ENCODE measurements around the gene BIN2. TPM values are rescaled to one million over a fixed set of nuclear protein-coding genes. Genes with fewer than 3 reads are reported as not detected.

BIN2 gene
- total RNA-seq, 1 experiment from 2014 or later = not detected

DNA sequence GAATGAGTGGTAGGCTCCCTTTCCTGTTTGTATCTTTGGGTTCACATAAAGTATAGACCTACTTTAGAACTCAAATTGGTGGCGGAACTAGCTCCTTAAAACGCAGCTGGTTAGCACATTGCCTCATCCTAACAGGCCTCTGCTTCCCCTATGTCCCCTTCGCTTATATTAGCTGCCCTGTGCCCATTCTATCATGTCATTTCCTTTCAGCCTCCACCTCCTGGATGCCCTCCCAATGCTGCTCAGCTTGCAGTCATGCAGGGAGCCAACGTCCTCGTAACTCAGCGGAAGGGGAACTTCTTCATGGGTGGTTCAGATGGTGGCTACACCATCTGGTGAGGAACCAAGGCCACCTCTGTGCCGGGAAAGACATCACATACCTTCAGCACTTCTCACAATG lies 81.9 kb downstream of the BIN2 start:
- Histone ChIP-seq H3K9me3 (ENCODE audit: insufficient read depth, low read depth) (no peaks in the 10 kb centered on the region), H3K4me3 (no peak overlapping the region), H4K20me1 (ENCODE audit: insufficient read depth) (peaks cover 12% of the 10 kb centered on the region), H3K9me2 (ENCODE audit: insufficient read depth) (no peaks in the 10 kb centered on the region), H3K36me3 (ENCODE audit: low read depth) (peaks cover 17% of the 10 kb centered on the region), H3K79me2 (ENCODE audit: low read depth) (peaks cover 17% of the 10 kb centered on the region), H3K4me2 (no peak overlapping the region), H3F3A (ENCODE audit: insufficient read depth, low read depth) (peaks cover 50% of the 10 kb centered on the region), H2AFZ (no peak overlapping the region), H3K4me1 (replicated peaks; ENCODE audit: insufficient read depth) (peaks cover 20% of the 10 kb centered on the region), H3K27ac (no peak overlapping the region), H3K27me3 (ENCODE audit: insufficient read depth, low read depth) (no peaks in the 10 kb centered on the region)
- ChIA-PET POLR2A (ENCODE audit: unreplicated experiment) (no interaction called here), CTCF (interaction anchor here (0.6 kb wide), 1 partner anchor 18 kb away, joined by 10 read pairs; no protein-coding TSS in a partner anchor)
- intact Hi-C loops (cut with micrococcal nuclease; ENCODE audit: unreplicated experiment) = loop anchor here (10.0 kb wide), 1 partner anchor 477 kb away; the partner anchor contains the start of gene ATF1
- no peak for TF ChIP-seq EZH2 (IDR thresholded peaks at IDR 0.05; ENCODE audit: low read depth)
- TF ChIP-seq, protein P1, sequence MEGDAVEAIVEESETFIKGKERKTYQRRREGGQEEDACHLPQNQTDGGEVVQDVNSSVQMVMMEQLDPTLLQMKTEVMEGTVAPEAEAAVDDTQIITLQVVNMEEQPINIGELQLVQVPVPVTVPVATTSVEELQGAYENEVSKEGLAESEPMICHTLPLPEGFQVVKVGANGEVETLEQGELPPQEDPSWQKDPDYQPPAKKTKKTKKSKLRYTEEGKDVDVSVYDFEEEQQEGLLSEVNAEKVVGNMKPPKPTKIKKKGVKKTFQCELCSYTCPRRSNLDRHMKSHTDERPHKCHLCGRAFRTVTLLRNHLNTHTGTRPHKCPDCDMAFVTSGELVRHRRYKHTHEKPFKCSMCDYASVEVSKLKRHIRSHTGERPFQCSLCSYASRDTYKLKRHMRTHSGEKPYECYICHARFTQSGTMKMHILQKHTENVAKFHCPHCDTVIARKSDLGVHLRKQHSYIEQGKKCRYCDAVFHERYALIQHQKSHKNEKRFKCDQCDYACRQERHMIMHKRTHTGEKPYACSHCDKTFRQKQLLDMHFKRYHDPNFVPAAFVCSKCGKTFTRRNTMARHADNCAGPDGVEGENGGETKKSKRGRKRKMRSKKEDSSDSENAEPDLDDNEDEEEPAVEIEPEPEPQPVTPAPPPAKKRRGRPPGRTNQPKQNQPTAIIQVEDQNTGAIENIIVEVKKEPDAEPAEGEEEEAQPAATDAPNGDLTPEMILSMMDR (conservative IDR thresholded peaks at IDR 0.05) = no peak
- no peak for DNase-seq
- no TSS peak for BruUV-seq (replicated peaks)

DNA sequence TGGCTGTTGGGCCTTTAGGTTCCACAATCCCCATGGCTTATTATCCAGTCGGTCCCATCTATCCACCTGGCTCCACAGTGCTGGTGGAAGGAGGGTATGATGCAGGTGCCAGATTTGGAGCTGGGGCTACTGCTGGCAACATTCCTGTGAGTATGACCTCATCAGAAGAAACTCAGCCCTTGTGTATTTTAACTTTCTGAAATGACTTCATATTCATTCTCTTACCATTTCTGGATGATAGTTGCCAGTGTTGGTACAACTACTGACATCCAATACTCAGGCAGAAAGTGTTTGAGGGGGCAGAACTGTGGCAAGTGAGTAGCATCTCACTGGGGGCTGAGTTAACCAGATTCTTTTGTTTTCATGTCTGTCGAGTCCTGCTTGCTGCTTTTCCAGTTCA lies 83.0 kb downstream of the BIN2 start:
- H3K9me3 ChIP-seq (ENCODE audit: insufficient read depth, low read depth) = no peaks in the 10 kb centered on the region
- TF ChIP-seq, protein P1 (conservative IDR thresholded peaks at IDR 0.05) = no peak
- no peak for TF ChIP-seq EZH2 (IDR thresholded peaks at IDR 0.05; ENCODE audit: low read depth)
- no peak overlapping the region for H3K4me3 ChIP-seq
- peaks cover 20% of the 10 kb centered on the region for H3K4me1 ChIP-seq (replicated peaks; ENCODE audit: insufficient read depth)
- peaks cover 17% of the 10 kb centered on the region for H3K36me3 ChIP-seq (ENCODE audit: low read depth)
- peak overlapping the region; percentile 84 for H3K4me2 ChIP-seq
- peak overlapping the region; percentile 11; the same call in 1 of the 2 replicates for H3K27ac ChIP-seq
- H2AFZ ChIP-seq = no peak overlapping the region
- H3K79me2 ChIP-seq (ENCODE audit: low read depth) = peaks cover 17% of the 10 kb centered on the region
- ChIA-PET POLR2A (ENCODE audit: unreplicated experiment) (no interaction called here), CTCF (no interaction called here)
- BruUV-seq (replicated peaks) = no TSS peak
- no peaks in the 10 kb centered on the region for H3K27me3 ChIP-seq (ENCODE audit: insufficient read depth, low read depth)
- intact Hi-C loops (cut with micrococcal nuclease; ENCODE audit: unreplicated experiment) = loop anchor here (10.0 kb wide), 1 partner anchor 476 kb away; the partner anchor contains the start of gene ATF1
- no peaks in the 10 kb centered on the region for H3K9me2 ChIP-seq (ENCODE audit: insufficient read depth)
- peaks cover 41% of the 10 kb centered on the region for H3F3A ChIP-seq (ENCODE audit: insufficient read depth, low read depth)
- H4K20me1 ChIP-seq (ENCODE audit: insufficient read depth) = peaks cover 12% of the 10 kb centered on the region
- peak in 1 of 2 experiments; percentile 52 for DNase-seq

DNA sequence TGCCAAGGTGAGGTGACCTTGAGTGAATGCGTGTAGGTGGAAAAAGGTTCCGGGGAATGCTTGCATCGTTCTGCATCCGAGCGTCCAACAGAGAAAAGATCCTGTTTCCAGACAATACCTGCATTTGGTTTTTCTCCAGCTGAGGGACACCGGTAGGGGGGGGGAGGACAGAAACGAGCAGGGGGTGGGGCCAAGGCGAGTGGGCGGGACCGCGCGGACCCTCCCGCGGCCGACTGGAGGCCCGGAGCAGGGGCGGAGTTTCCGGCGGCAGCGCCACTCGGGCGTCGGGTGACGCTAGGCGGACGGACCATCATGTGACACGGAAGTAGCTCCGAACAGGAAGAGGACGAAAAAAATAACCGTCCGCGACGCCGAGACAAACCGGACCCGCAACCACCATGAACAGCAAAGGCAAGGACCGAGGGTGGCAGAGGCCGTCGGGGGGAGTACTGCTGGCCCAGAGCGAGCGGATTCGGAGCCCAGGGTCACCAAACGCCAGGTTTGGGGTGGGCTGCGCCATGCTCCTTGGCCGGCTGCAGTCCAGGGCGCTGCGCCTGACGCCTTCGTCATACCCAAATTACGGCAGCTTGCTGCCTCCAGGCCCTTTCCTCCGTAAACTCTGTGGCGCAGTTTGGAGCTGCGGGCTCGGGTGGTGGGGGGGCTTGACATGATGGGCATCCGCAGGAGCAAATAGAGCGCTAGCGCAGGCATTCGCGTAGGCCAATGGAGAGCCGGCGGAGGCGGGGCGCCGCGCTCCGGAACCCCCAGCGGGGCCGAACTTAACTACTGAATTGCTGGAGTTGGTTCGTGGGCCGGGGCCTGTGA lies 85.3 kb downstream of the BIN2 start, which contains the start of gene DAZAP2:
DAZAP2 (plus strand) TSS at position 317 of the 825 bp plus-strand sequence; CDS start at position 399, 82 bp downstream.
- H3K9me3 ChIP-seq (ENCODE audit: insufficient read depth, low read depth) = no peaks in the 10 kb centered on the region
- no peaks in the 10 kb centered on the region for H3K27me3 ChIP-seq (ENCODE audit: insufficient read depth, low read depth)
- H3K36me3 ChIP-seq (ENCODE audit: low read depth) = peaks cover 13% of the 10 kb centered on the region
- ChIA-PET POLR2A (ENCODE audit: unreplicated experiment) (interaction anchor here (0.5 to 1.2 kb wide), 13 partner anchors 21 to 1001 kb away, joined by 3 to 27 read pairs (median 6); partner anchors contain the start of genes CSRNP2, POU6F1 and SLC11A2), CTCF (interaction anchor here (0.6 kb wide), 2 partner anchors 74 to 308 kb away, joined by 5 to 8 read pairs; no protein-coding TSS in a partner anchor)
- no peak for TF ChIP-seq EZH2 (IDR thresholded peaks at IDR 0.05; ENCODE audit: low read depth)
- TF ChIP-seq, protein P1 (conservative IDR thresholded peaks at IDR 0.05) = no peak
- H3K9me2 ChIP-seq (ENCODE audit: insufficient read depth) = no peaks in the 10 kb centered on the region
- DNase-seq = peak; percentile 89 to 94
- peaks cover 12% of the 10 kb centered on the region for H4K20me1 ChIP-seq (ENCODE audit: insufficient read depth)
- intact Hi-C loops (cut with micrococcal nuclease; ENCODE audit: unreplicated experiment) = loop anchor here (2.0 to 5.0 kb wide), 2 partner anchors 66 to 121 kb away; partner anchors contain the start of gene TFCP2
- TSS peak; percentile 70 for BruUV-seq (replicated peaks)
- peak within 1 kb of the TSS; percentile 97 for H3K27ac ChIP-seq
- H3K4me1 ChIP-seq (replicated peaks; ENCODE audit: insufficient read depth) = peaks cover 20% of the 10 kb centered on the region
- peak within 1 kb of the TSS; percentile 84 for H3K4me2 ChIP-seq
- peak within 1 kb of the TSS; percentile 86 for H2AFZ ChIP-seq
- H3K4me3 ChIP-seq = peak within 1 kb of the TSS; percentile 94
- peaks cover 17% of the 10 kb centered on the region for H3K79me2 ChIP-seq (ENCODE audit: low read depth)
- peaks cover 29% of the 10 kb centered on the region for H3F3A ChIP-seq (ENCODE audit: insufficient read depth, low read depth)

Measured in PC-9 (cell line).